Measurements from ENCODE around the gene TMEM223. TPM values are rescaled to one million over a fixed set of nuclear protein-coding genes. Genes with fewer than 3 reads are reported as not detected.

The TMEM223 gene
- total and polyA plus RNA-seq, 9 of the 15 experiments (the other 6 are each of a cell fraction or from before 2014, with no cell fraction given): 5.9 to 34.5 (median 19.6) TPM

DNA sequence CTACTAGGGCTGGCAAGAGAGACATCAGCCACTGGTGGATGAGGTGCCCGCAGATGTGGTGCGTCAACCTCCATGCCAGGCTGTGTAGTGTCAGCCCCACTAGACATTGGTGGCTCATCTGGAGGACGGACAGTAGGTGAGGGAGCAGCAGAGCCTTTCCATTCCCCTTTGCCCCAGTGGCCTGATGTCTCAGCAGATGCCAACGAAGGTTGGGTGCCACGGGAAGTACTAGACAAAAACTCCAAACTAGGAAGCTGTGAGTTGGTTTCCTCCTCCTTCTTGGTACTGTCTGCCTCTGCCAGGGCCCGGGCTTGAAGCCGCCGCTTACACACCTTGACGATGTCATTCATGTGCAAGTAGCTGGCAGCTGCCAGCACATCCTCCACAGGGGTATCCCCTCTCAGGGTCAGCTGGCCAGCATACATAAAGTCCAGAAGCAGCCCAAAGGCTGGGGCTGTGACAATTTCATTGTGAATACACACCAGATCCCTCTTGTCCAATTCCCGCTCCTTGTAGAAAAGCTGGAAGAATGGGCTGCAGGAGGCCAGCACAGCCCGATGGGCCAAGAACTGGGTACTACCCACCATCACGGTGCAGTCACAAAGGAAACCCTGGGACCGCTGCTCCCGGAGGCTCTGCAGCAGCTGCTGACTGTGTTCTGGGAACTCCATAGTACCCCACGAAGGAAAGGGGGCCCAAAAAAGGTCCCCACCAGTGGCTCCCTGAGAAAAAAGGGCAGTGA is 38.6 kb downstream of the TMEM223 start:
- Histone ChIP-seq H3K9me1 (ENCODE audit: control insufficient read depth, insufficient read depth, low read length) (no peaks in the 10 kb centered on the region), H3K27me3 (ENCODE audit: control insufficient read depth in 2 of 2, insufficient read depth in 2 of 2, low read length in 2 of 2) (no peaks in the 10 kb centered on the region), H3K4me3 (peak overlapping the region; percentile 63), H4K20me1 (replicated peaks; ENCODE audit: control insufficient read depth, insufficient read depth, low read length) (no peaks in the 10 kb centered on the region), H3K27ac (ENCODE audit: extremely low read depth, low read depth, low read length) (peak overlapping the region; percentile 86; the same call in 2 of the 3 replicates), H3K4me1 (replicated peaks in 1 of 2; ENCODE audit: control insufficient read depth in 2 of 2, insufficient read depth in 2 of 2, low read length in 2 of 2) (peaks cover 14 to 28% of the 10 kb centered on the region in 2 experiments; a peak in 4 of 5 replicates), H3K79me2 (ENCODE audit: control insufficient read depth, insufficient read depth, low read length) (peaks cover 22% of the 10 kb centered on the region), H3K4me2 (ENCODE audit: insufficient read depth, low read length) (peak overlapping the region; percentile 94), H3K9ac (ENCODE audit: insufficient read depth in 1 of 2, low read depth in 2 of 2, low read length in 2 of 2) (peak overlapping the region; percentile 84 to 91), H2AFZ (ENCODE audit: low read depth, low read length) (peak overlapping the region; percentile 98), H3K9me3 (replicated peaks; ENCODE audit: control insufficient read depth, insufficient read depth, low read depth, low read length) (no peaks in the 10 kb centered on the region), H3K36me3 (ENCODE audit: control insufficient read depth, insufficient read depth, low read length) (peaks cover 20% of the 10 kb centered on the region; the same call in 1 of the 3 replicates)
- no peak for TF ChIP-seq MECOM (CRISPR knock-in tag; IDR thresholded peaks at IDR 0.05)
- peak; percentile 7 for TF ChIP-seq KDM5B (IDR thresholded peaks at IDR 0.05; ENCODE audit: insufficient replicate concordance, low read depth, low read length)
- TF ChIP-seq, protein P1, sequence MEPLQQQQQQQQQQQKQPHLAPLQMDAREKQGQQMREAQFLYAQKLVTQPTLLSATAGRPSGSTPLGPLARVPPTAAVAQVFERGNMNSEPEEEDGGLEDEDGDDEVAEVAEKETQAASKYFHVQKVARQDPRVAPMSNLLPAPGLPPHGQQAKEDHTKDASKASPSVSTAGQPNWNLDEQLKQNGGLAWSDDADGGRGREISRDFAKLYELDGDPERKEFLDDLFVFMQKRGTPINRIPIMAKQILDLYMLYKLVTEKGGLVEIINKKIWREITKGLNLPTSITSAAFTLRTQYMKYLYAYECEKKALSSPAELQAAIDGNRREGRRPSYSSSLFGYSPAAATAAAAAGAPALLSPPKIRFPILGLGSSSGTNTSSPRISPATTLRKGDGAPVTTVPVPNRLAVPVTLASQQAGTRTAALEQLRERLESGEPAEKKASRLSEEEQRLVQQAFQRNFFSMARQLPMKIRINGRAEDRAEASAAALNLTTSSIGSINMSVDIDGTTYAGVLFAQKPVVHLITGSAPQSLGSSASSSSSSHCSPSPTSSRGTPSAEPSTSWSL (CRISPR knock-in tag; IDR thresholded peaks at IDR 0.05; ENCODE audit: borderline replicate concordance): 0 out of 2 replicates have a peak, but pooled peaks have one; percentile 19
- TF ChIP-seq SETDB1 (IDR thresholded peaks at IDR 0.05; ENCODE audit: low read length): no peak
- TF ChIP-seq, protein P2, sequence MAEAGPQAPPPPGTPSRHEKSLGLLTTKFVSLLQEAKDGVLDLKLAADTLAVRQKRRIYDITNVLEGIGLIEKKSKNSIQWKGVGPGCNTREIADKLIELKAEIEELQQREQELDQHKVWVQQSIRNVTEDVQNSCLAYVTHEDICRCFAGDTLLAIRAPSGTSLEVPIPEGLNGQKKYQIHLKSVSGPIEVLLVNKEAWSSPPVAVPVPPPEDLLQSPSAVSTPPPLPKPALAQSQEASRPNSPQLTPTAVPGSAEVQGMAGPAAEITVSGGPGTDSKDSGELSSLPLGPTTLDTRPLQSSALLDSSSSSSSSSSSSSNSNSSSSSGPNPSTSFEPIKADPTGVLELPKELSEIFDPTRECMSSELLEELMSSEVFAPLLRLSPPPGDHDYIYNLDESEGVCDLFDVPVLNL (CRISPR knock-in tag; IDR thresholded peaks at IDR 0.05; ENCODE audit: low read depth): no peak
- WGBS (ENCODE audit: insufficient coverage, low coverage, missing lambda C conversion rate): 44% methylated on average over 14 of the region's 15 CpGs
- DNase-seq (ENCODE audit: extremely low read depth in 1 of 4, low spot score in 3 of 4) (no peak), ATAC-seq (no peak), FAIRE-seq (no peak)
- ChIA-PET CTCF (ENCODE audit: low intra/inter-chr PET ratio) (no interaction called here), POLR2A (interaction anchor here (0.6 to 2.7 kb wide), 30 partner anchors 8 to 1241 kb away, joined by 3 to 27 read pairs (median 5); partner anchors contain the start of genes BSCL2, C11orf98, CSKMT and GNG3)
- in situ Hi-C loops (cut with MboI) (no loop called here), intact Hi-C loops (cut with micrococcal nuclease) (no loop called here)
- TSS peak; percentile 84 for BruUV-seq (replicated peaks)

Data from K562 (cell line).